ENCODE results near the gene CSMD2.

DNA sequence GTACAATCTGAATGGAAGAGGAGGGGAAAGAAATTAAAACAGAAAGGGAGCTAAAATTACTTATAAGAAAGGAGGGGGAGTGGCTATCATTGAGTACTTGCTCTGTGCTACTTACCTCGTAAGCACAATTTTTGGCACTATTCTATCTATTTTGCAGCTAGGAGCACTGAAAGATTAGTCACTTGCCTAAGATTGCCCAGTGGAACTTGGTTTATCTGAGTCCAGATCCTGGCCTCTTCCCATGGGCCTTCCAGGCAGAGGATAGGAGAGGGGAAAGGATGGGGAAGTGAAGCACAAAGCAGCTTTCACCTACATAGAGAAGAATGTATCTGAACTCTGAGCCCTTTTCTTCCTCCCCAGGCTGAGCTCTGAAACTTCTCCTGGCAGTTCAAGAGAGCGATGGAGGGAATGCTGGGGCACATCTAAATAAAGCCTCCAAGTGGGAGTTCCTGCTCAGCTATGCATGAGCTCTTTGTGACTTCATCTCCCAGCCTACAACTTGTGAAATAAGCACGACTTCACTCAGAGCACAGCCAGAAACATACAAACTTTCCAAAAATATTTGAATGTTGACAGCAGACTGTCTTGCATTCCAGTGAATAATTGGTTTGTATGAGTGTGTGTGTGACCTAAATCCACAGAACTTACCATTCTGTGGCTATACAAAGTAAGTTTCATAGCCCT, 271.7 kb downstream of the CSMD2 start:
- no peak for TF ChIP-seq POLR2A (IDR thresholded peaks at IDR 0.05)
- no peak for TF ChIP-seq CTCF (IDR thresholded peaks at IDR 0.05)
- TF ChIP-seq EP300 (IDR thresholded peaks at IDR 0.05): no peak
- TF ChIP-seq POLR2AphosphoS5 (IDR thresholded peaks at IDR 0.05): no peak

All from upper lobe of left lung (tissue), 4 donors.